Measurements from ENCODE around the gene BDH2.

- TF ChIP-seq HES2 (IDR thresholded peaks at IDR 0.05), result no peak
- no peak for TF ChIP-seq CTCF (IDR thresholded peaks at IDR 0.05)
- no peak for TF ChIP-seq EP300 (IDR thresholded peaks at IDR 0.05)
- no peak for TF ChIP-seq POLR2A (IDR thresholded peaks at IDR 0.05; ENCODE audit: low read length)
- no peak for TF ChIP-seq NFE2L2 (conservative IDR thresholded peaks at IDR 0.05; ENCODE audit: low read length)
- no peak for TF ChIP-seq USF2 (IDR thresholded peaks at IDR 0.05)
- no peak for TF ChIP-seq MAFK (IDR thresholded peaks at IDR 0.05; ENCODE audit: partially characterized antibody)
- no peak for TF ChIP-seq REST (IDR thresholded peaks at IDR 0.05)
Observed at GRCh38 chr4:103095080-103095479, 4.6 kb downstream of the BDH2 start.

Measured in A549 (cell line).